ENCODE data around the gene PCGF5. TPM values are rescaled to one million over a fixed set of nuclear protein-coding genes. Genes with fewer than 3 reads are reported as not detected.

PCGF5 gene
- total RNA-seq, 1 experiment from 2014 or later = 27.7 TPM

- no TSS peak for BruUV-seq (replicated peaks)
- POLR2A ChIA-PET (ENCODE audit: unreplicated experiment) = no interaction called here
- no peaks in the 10 kb centered on the region for H3K36me3 ChIP-seq (ENCODE audit: low read depth)
- H3K9me2 ChIP-seq (ENCODE audit: insufficient read depth) = no peaks in the 10 kb centered on the region
- no peak overlapping the region for H2AFZ ChIP-seq
- no peaks in the 10 kb centered on the region for H4K20me1 ChIP-seq (ENCODE audit: insufficient read depth)
- H3K27me3 ChIP-seq (ENCODE audit: insufficient read depth, low read depth) = no peaks in the 10 kb centered on the region
- DNase-seq = no peak
- CTCF ChIA-PET = interaction anchor here (0.6 kb wide), 1 partner anchor 255 kb away, joined by 3 read pairs; no protein-coding TSS in a partner anchor
- H3F3A ChIP-seq (ENCODE audit: insufficient read depth, low read depth) = no peaks in the 10 kb centered on the region
- H3K4me2 ChIP-seq = no peak overlapping the region
- H3K9me3 ChIP-seq (ENCODE audit: insufficient read depth, low read depth) = no peaks in the 10 kb centered on the region
- no peak overlapping the region for H3K4me3 ChIP-seq
- H3K79me2 ChIP-seq (ENCODE audit: low read depth) = no peaks in the 10 kb centered on the region
- no peak for TF ChIP-seq EZH2 (IDR thresholded peaks at IDR 0.05; ENCODE audit: low read depth)
- TF ChIP-seq, protein P1, sequence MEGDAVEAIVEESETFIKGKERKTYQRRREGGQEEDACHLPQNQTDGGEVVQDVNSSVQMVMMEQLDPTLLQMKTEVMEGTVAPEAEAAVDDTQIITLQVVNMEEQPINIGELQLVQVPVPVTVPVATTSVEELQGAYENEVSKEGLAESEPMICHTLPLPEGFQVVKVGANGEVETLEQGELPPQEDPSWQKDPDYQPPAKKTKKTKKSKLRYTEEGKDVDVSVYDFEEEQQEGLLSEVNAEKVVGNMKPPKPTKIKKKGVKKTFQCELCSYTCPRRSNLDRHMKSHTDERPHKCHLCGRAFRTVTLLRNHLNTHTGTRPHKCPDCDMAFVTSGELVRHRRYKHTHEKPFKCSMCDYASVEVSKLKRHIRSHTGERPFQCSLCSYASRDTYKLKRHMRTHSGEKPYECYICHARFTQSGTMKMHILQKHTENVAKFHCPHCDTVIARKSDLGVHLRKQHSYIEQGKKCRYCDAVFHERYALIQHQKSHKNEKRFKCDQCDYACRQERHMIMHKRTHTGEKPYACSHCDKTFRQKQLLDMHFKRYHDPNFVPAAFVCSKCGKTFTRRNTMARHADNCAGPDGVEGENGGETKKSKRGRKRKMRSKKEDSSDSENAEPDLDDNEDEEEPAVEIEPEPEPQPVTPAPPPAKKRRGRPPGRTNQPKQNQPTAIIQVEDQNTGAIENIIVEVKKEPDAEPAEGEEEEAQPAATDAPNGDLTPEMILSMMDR (conservative IDR thresholded peaks at IDR 0.05) = no peak
- H3K4me1 ChIP-seq (replicated peaks; ENCODE audit: insufficient read depth) = no peaks in the 10 kb centered on the region
- intact Hi-C loops (cut with micrococcal nuclease; ENCODE audit: unreplicated experiment) = no loop called here
- H3K27ac ChIP-seq = no peak overlapping the region
Observed at GRCh38 chr10:91194497-91195179, 25.8 kb upstream of the PCGF5 start.

DNA sequence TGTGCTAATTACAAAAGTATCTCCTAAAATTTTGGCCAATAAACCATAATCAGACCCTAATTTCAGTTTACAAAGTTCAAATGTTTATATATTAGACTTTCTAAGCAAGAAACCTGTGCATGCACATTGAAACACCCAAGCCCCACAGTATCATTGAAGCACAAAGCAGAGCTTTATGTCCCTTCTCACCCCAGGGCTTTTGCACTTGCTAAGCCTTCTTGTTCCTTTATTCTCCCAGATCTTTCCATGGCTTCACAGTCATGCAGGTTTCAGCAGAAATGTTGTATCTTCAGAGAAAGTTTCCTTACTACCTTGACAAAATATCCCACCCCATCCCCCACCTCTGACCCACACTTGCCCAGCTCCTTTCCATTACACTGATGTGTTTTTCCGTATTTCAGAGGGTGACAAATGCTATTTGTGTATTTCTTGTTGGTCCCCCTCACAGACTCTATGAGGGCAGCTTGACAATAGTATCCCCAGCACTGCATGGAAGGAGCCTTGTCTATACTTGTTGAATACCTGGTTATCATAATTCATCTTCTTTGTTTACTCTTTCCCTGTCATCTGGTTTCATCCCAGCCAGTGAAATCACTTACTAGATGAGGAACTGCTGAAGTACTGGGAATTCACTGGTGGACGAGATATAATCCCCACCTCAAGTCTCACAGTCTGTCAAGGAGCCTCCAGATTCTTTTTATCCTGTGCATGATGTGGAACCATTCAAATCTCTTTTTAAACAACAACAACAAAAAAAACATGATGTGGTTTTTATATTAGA, 24.0 kb upstream of the PCGF5 start:
- no peak overlapping the region for H3K27ac ChIP-seq
- no peaks in the 10 kb centered on the region for H3K9me3 ChIP-seq (ENCODE audit: insufficient read depth, low read depth)
- no peaks in the 10 kb centered on the region for H3K79me2 ChIP-seq (ENCODE audit: low read depth)
- no peaks in the 10 kb centered on the region for H3K4me1 ChIP-seq (replicated peaks; ENCODE audit: insufficient read depth)
- DNase-seq = no peak
- no peak overlapping the region for H2AFZ ChIP-seq
- H4K20me1 ChIP-seq (ENCODE audit: insufficient read depth) = no peaks in the 10 kb centered on the region
- no peaks in the 10 kb centered on the region for H3F3A ChIP-seq (ENCODE audit: insufficient read depth, low read depth)
- BruUV-seq (replicated peaks) = no TSS peak
- no peak overlapping the region for H3K4me2 ChIP-seq
- POLR2A ChIA-PET (ENCODE audit: unreplicated experiment) = no interaction called here
- TF ChIP-seq, protein P1 (conservative IDR thresholded peaks at IDR 0.05) = no peak
- no peak for TF ChIP-seq EZH2 (IDR thresholded peaks at IDR 0.05; ENCODE audit: low read depth)
- H3K9me2 ChIP-seq (ENCODE audit: insufficient read depth) = no peaks in the 10 kb centered on the region
- CTCF ChIA-PET = no interaction called here
- no peaks in the 10 kb centered on the region for H3K36me3 ChIP-seq (ENCODE audit: low read depth)
- no peak overlapping the region for H3K4me3 ChIP-seq
- no peaks in the 10 kb centered on the region for H3K27me3 ChIP-seq (ENCODE audit: insufficient read depth, low read depth)
- intact Hi-C loops (cut with micrococcal nuclease; ENCODE audit: unreplicated experiment) = no loop called here

DNA sequence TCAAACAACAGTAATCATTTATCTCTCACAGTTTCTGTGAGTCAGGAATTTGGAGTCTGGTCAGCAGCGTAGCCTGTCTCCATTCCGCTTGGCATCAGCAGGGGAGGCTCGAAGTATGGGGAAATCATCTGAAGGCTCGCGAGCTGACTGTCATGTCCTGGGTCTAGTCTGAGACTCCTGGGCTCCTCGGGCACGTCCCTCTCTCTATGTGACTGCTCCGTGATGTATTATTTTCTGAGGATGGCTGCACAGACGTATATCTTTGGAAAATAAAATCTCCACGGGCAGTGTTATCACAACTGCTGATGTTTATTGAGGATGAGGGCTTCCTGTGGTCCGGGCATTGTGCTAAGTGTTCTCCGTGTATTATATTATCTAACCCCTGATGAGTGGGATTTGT, 23.3 kb upstream of the PCGF5 start:
- no peaks in the 10 kb centered on the region for H3K79me2 ChIP-seq (ENCODE audit: low read depth)
- H3K27me3 ChIP-seq (ENCODE audit: insufficient read depth, low read depth) = no peaks in the 10 kb centered on the region
- no peaks in the 10 kb centered on the region for H4K20me1 ChIP-seq (ENCODE audit: insufficient read depth)
- no peaks in the 10 kb centered on the region for H3K36me3 ChIP-seq (ENCODE audit: low read depth)
- H3K9me3 ChIP-seq (ENCODE audit: insufficient read depth, low read depth) = no peaks in the 10 kb centered on the region
- no peak overlapping the region for H3K4me3 ChIP-seq
- H2AFZ ChIP-seq = no peak overlapping the region
- BruUV-seq (replicated peaks) = no TSS peak
- no peak overlapping the region for H3K27ac ChIP-seq
- H3K4me2 ChIP-seq = no peak overlapping the region
- ChIA-PET POLR2A (ENCODE audit: unreplicated experiment) (no interaction called here), CTCF (no interaction called here)
- no peak for DNase-seq
- TF ChIP-seq, protein P1 (conservative IDR thresholded peaks at IDR 0.05) = no peak
- TF ChIP-seq EZH2 (IDR thresholded peaks at IDR 0.05; ENCODE audit: low read depth) = no peak
- intact Hi-C loops (cut with micrococcal nuclease; ENCODE audit: unreplicated experiment) = no loop called here
- no peaks in the 10 kb centered on the region for H3K9me2 ChIP-seq (ENCODE audit: insufficient read depth)
- H3K4me1 ChIP-seq (replicated peaks; ENCODE audit: insufficient read depth) = no peaks in the 10 kb centered on the region
- no peaks in the 10 kb centered on the region for H3F3A ChIP-seq (ENCODE audit: insufficient read depth, low read depth)

Data from PC-9 (cell line).